ENCODE data around the gene PAF1.
"Not testable (repeated sequence)": the region's sequence is repeated elsewhere in the genome, so short reads cannot be mapped to it uniquely, and the experiment has no call there.

PAF1 gene

DNA sequence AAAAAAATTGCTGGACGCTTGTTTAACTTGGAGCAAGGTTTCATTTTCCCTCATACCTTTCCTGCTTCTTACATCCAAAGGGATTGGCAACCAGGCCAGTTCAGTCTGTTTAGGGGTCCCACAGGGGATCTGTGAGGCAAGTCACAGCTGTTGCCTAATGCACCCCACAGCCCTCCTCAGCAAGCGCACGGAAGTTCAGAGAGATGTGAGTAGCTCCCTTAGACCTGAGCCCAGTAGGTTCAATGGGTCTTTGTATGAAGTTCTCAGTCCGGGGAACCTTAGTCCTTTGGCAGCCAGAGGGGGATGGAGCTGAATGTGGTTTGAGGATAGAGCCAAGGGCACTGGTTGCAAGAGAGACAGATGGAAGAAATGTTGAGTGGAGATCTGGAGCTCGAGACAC, 35.7 kb downstream of the PAF1 start:
- DNase-seq (ENCODE audit: low read depth in 2 of 2) = no peak

DNA sequence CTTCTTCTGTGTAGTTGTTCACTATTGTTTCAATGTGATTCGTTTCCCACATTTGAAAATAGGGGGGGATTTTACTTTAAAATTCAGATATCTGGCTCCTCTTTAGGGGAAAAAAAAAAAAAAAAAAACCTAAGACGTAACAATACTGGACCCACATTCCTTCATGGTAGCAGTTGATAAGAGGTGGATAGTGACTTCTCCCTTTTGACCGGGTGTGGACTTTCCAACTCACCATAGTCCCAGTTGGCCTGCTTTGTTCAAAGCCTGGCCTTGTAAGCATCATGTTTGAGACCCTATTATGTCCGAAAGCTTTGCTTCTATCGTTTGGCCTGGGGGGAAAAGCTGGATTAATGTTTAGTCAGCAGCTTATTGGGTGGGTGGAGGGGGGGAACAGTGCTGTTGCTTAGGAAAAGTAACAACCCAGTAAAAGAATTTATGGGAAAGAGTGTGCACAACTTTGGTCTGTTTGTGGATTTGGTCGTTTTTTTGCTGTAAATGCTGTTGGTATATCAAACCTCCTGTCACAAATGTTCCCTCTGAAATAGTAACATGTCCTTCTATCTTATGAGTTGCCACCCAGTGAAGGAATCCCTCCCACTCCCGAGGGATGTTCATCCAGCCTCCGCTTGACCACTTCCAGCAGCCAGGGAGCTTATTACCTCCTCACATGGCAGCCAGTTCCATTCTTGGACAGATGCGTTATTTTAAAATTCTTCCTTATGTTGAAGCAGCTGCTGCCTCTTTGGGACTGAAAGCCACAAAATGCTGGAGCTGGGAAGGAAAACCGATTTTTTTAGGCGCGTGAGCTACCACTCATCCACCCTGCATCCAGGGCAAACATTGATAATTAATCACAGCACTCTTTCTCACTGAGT, 38.3 kb downstream of the PAF1 start:
- no peak for DNase-seq (ENCODE audit: low read depth in 2 of 2)

- DNase-seq (ENCODE audit: low read depth in 2 of 2) = no peak
Observed at GRCh38 chr19:39351537-39352064, 39.3 kb downstream of the PAF1 start.

- DNase-seq (ENCODE audit: low read depth in 2 of 2) = no peak
Observed at GRCh38 chr19:39350156-39350555, 40.8 kb downstream of the PAF1 start.

DNA sequence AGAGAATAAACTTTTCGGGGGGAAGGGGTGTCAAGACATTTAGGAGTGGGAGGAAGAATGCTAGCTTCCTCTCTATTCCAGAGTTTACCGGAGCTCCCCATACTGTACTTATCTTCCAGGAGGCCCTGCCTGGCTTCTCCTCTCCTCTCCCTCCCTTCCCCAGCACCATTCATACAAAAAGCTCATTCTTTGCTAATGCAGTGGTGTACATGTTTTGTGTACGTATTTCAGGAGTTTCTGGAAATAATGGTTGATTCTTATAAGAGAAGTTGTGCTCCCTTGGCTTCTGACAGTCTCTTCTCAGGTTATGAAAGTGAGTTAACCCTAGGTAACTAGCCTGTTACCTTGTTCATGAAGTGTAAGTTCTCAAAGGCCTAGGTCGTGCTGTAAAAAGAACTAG, 41.6 kb downstream of the PAF1 start:
- DNase-seq (ENCODE audit: low read depth in 2 of 2) = no peak

DNA sequence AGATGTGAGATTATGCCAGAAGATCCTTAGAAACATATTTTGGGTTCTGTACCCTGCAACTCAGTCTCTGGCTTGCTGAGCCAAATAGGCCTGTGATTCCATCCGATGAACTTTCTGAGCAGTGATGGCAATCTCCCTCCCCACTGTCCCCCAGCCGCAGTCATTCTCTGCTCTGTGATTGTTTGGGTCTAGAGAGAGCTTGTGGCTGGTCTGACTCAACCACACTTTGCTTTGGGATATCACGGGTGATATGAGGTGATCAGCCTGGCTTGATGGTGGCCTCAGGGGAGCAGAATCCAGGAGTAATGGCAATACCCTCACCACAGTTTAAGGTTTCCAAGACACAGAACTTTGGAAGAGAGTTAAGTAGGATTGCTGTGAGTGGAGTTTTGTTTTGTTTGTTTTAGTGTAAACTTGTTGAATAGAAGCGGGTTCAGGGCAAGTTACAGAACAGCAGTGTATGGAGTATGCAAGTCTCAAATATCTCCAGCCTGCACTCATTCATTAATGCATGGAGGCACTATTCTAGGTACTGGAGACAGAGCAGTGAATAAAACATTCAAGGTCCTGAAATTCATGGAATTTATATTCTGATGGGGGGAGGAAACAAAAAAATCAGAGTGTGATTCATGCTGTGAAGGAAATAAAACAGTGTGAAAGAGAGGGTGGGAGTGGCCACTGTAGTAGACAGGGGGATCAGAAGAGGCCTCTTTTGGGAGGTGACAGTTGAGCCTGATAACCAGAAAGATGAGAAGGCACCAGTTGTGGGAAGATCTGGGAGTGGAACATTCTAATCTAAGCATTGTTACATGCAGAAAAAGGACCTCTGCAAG, 43.4 kb downstream of the PAF1 start:
- DNase-seq (ENCODE audit: low read depth in 2 of 2) = no peak

GRCh38 chr19:39345956-39346355, 45.0 kb downstream of the PAF1 start:
- no peak for DNase-seq (ENCODE audit: low read depth in 2 of 2)

- DNase-seq (ENCODE audit: low read depth in 2 of 2) = no peak
Observed at GRCh38 chr19:39342647-39343305, 48.1 kb downstream of the PAF1 start.

- peak; percentile 96 to 97 for DNase-seq (ENCODE audit: low read depth in 2 of 2)
Observed at GRCh38 chr19:39341719-39342604, 48.9 kb downstream of the PAF1 start, which contains the start of gene SAMD4B. Gene SAMD4B, plus strand, starts transcription at chr19:39342421. Its CDS starts 14,473 bp downstream, at chr19:39356894.

DNA sequence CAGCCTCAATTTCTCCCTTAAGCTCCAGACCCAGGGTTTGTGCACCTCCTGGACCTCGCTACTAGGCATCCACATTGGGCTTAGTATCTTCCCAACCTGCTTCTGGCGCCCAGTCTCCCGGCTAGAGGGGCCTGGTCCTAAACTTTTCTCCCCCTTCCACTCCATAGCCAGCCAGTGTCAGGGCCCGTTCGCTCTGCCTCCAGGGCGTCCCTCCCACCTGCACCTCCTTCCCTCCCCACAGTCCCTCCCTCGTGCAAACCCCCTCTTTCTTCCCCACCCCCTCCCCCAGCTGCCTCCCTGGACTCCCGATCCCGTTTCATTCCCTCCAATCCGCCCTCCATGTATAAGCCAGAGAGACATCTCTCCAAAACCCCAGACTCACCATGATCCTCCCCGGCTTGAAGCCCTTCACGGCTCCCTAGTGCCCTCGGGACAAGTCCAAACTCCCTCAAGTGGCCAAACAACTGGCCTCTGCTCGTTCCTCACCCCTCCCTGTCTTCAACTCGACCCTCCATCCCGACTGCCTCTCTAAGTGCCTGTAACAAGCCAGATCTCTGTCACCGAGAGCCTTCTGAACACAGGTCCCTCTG, 49.7 kb downstream of the PAF1 start:
- DNase-seq (ENCODE audit: low read depth in 2 of 2) = no peak

DNA sequence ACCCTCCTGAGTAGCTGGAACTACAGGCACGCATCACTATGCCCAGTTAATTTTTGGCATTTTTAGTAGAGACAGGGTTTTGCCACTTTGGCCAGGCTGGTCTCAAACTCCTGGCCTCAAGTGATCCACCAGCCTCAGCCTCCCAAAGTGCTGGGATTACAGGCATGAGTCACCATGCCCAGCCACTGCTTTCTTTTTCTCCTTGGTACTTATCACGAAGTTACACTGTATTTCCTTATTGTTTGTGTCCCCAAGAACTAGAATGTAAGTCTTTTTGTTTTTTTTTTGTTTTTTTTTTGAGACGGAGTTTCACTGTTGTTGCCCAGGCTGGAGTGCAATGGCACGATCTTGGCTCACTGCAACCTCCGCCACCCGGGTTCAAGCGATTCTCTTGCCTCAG, 50.8 kb downstream of the PAF1 start:
- DNase-seq (ENCODE audit: low read depth in 2 of 2) = not testable (repeated sequence)

- DNase-seq (ENCODE audit: low read depth in 2 of 2) = no peak
Observed at GRCh38 chr19:39339674-39340073, 51.2 kb downstream of the PAF1 start.

- DNase-seq (ENCODE audit: low read depth in 2 of 2) = no peak
Observed at GRCh38 chr19:39336483-39336882, 54.4 kb downstream of the PAF1 start.
